ENCODE measurements around the gene ZNF516. TPM values are rescaled to one million over a fixed set of nuclear protein-coding genes. Genes with fewer than 3 reads are reported as not detected.

Gene ZNF516
- total RNA-seq, 6 experiments from 2014 or later: 34.6 to 52.2 (median 42.2) TPM

- H3K36me3 Mint-ChIP-seq (ENCODE audit: low read depth): peaks cover 19% of the 10 kb centered on the region
- H3K9me3 Mint-ChIP-seq: no peaks in the 10 kb centered on the region
- no peak overlapping the region for H3K4me3 Mint-ChIP-seq
- no peak for TF ChIP-seq CTCF (IDR thresholded peaks at IDR 0.05)
- peaks cover 5% of the 10 kb centered on the region; the same call in 1 of the 2 replicates for H3K27me3 Mint-ChIP-seq (ENCODE audit: insufficient read depth)
- H3K4me1 Mint-ChIP-seq (ENCODE audit: low read depth): peaks cover 28% of the 10 kb centered on the region
- DNase-seq: no peak
- H3K27ac Mint-ChIP-seq: no peak overlapping the region
These were observed 114.8 kb downstream of the ZNF516 start for GRCh38 chr18:76380127-76380729.

- Mint-ChIP-seq H3K27ac (no peak overlapping the region), H3K36me3 (ENCODE audit: low read depth) (peaks cover 26% of the 10 kb centered on the region), H3K4me1 (ENCODE audit: low read depth) (peaks cover 35% of the 10 kb centered on the region), H3K4me3 (no peak overlapping the region), H3K9me3 (no peaks in the 10 kb centered on the region), H3K27me3 (ENCODE audit: insufficient read depth) (peaks cover 4% of the 10 kb centered on the region; the same call in 1 of the 2 replicates)
- TF ChIP-seq CTCF (IDR thresholded peaks at IDR 0.05): no peak
- DNase-seq: no peak
These were observed 115.6 kb downstream of the ZNF516 start for GRCh38 chr18:76379226-76380126.

- no peak for TF ChIP-seq CTCF (IDR thresholded peaks at IDR 0.05)
- Mint-ChIP-seq H3K4me3 (no peak overlapping the region), H3K27ac (no peak overlapping the region), H3K9me3 (no peaks in the 10 kb centered on the region), H3K36me3 (ENCODE audit: low read depth) (peaks cover 26% of the 10 kb centered on the region), H3K4me1 (ENCODE audit: low read depth) (peaks cover 40% of the 10 kb centered on the region), H3K27me3 (ENCODE audit: insufficient read depth) (peaks cover 4% of the 10 kb centered on the region; the same call in 1 of the 2 replicates)
- no peak for DNase-seq
These were observed 116.4 kb downstream of the ZNF516 start for GRCh38 chr18:76378526-76379215.

- no peak for DNase-seq
- Mint-ChIP-seq H3K36me3 (ENCODE audit: low read depth) (peaks cover 26% of the 10 kb centered on the region), H3K4me3 (no peak overlapping the region), H3K4me1 (ENCODE audit: low read depth) (peaks cover 41% of the 10 kb centered on the region), H3K27ac (no peak overlapping the region), H3K27me3 (ENCODE audit: insufficient read depth) (peaks cover 4% of the 10 kb centered on the region; the same call in 1 of the 2 replicates), H3K9me3 (no peaks in the 10 kb centered on the region)
- no peak for TF ChIP-seq CTCF (IDR thresholded peaks at IDR 0.05)
These were observed 117.7 kb downstream of the ZNF516 start for GRCh38 chr18:76377359-76377756.

- Mint-ChIP-seq H3K36me3 (ENCODE audit: low read depth) (peaks cover 26% of the 10 kb centered on the region), H3K4me1 (ENCODE audit: low read depth) (peaks cover 38% of the 10 kb centered on the region), H3K27ac (no peak overlapping the region; the same call in 1 of the 2 replicates), H3K9me3 (no peaks in the 10 kb centered on the region), H3K27me3 (ENCODE audit: insufficient read depth) (peaks cover 4% of the 10 kb centered on the region; the same call in 1 of the 2 replicates), H3K4me3 (no peak overlapping the region)
- no peak for DNase-seq
- TF ChIP-seq CTCF (IDR thresholded peaks at IDR 0.05): no peak
These were observed 118.2 kb downstream of the ZNF516 start for GRCh38 chr18:76376668-76377358.

Data from HFFc6 (cell line).